Transverse colon (tissue), 4 donors: ENCODE data around the gene RND3. TPM values are rescaled to one million over a fixed set of nuclear protein-coding genes. Genes with fewer than 3 reads are reported as not detected.

ENCODE experiments used
- DNase-seq: peaks from one replicate; pipeline ENCODE4 v3.0.0-alpha.2; 2019
- H3K27ac ChIP-seq, 4 donors: fragments of 200-600 bp; sonication (generic); 2 replicates each; pipeline ENCODE4 v1.5.1; 2016 to 2018; ENCODE audit warnings: inconsistent platforms in 4 of 4
- H3K27me3 ChIP-seq: fragments of 200-600 bp; sonication (generic); 2 replicates; pipeline ENCODE4 v1.5.1; 2017; ENCODE audit warnings: inconsistent platforms
- H3K36me3 ChIP-seq, 4 donors: fragments of 200-600 bp; sonication (generic); 2 replicates each; pipeline ENCODE4 v1.5.1; 2017 to 2019; ENCODE audit warnings: inconsistent platforms in 4 of 4
- H3K4me1 ChIP-seq, 4 donors: fragments of 200-600 bp; sonication (generic); 2 replicates each; pipeline ENCODE4 v1.5.1; 2017 to 2020; ENCODE audit warnings: inconsistent platforms in 4 of 4
- H3K4me3 ChIP-seq, 4 donors: fragments of 200-600 bp; sonication (generic); 1 replicate in 1 of 4; 2 replicates in 3 of 4; pipeline versions ENCODE4 v1.5.1 to v1.6.1; 2017 to 2019; ENCODE audit warnings: inconsistent platforms in 4 of 4
- H3K9me3 ChIP-seq, 2 donors: fragments of 200-600 bp; sonication (generic); 2 replicates each; pipeline ENCODE4 v1.5.1; 2017 to 2019; ENCODE audit warnings: inconsistent platforms in 2 of 2
- CTCF ChIP-seq, 5 experiments: fragments of 200-600 bp in 3 of 5; fragments of 450-650 bp in 2 of 5; sonication (generic) in 3 of 5; IDR thresholded peaks; 1 replicate in 2 of 5; 2 replicates in 3 of 5; pipeline ENCODE4 v1.5.1; 2016 to 2017; ENCODE audit warnings: antibody characterized with exemption in 5 of 5, inconsistent platforms in 3 of 5, mild to moderate bottlenecking in 2 of 5, moderate library complexity in 1 of 5
- EP300 ChIP-seq: sonication (generic); formaldehyde crosslinking; IDR thresholded peaks from one replicate; pipeline ENCODE4 v1.6.1; 2017; ENCODE audit warnings: antibody characterized with exemption, low read depth
- POLR2A ChIP-seq: fragments of 450-650 bp; IDR thresholded peaks from one replicate; pipeline ENCODE4 v1.6.1; 2016; ENCODE audit warnings: antibody characterized with exemption, mild to moderate bottlenecking, moderate library complexity
- POLR2AphosphoS5 ChIP-seq, 3 donors: sonication (generic); formaldehyde crosslinking; IDR thresholded peaks; one replicate each; pipeline ENCODE4 v1.6.1; 2016; ENCODE audit warnings: antibody characterized with exemption in 3 of 3
- WGBS, 2 donors: methylation state at CpG; one replicate each; pipeline ENCODE4 v1.1.5; 2018; ENCODE audit warnings: low coverage in 1 of 2; 5-methylcytosine and 5-hydroxymethylcytosine counted together
- in situ Hi-C, 4 donors: fragments of 200-750 bp; cut with MboI; loops; one replicate each; pipeline versions ENCODE4 v1.15.0 to v1.15.1; 2017; ENCODE audit warnings: low sequenced_read_pairs in 3 of 4, low pct_ligation_motif_present in 1 of 4, low pct_unique_long_range_greater_than_20kb in 1 of 4
- intact Hi-C: fragments of 100-400 bp; cut with DNase I; formaldehyde crosslinking; loops from one replicate; pipeline ENCODE4 v1.15.1; 2023; ENCODE audit warnings: low total_unique reads
- total RNA-seq, 4 donors: library from RNA; depleted of rRNA; stranded (reverse); fragments of >200 nt; gene quantifications; one replicate each; pipeline ENCODE4 v1.1.0, GENCODE V29; 2016

The RND3 gene
- total RNA-seq, 4 donors from 2014 or later: 16.5 to 54.6 (median 46.1) TPM

GRCh38 chr2:150485871-150486538, 1.5 kb downstream of the RND3 start:
- no peaks in the 10 kb centered on the region for H3K9me3 ChIP-seq
- intact Hi-C loops: loop anchor here (5.0 kb wide), 1 partner anchor 889 kb away; no protein-coding TSS in a partner anchor
- peak overlapping the region; percentile 58 to 75 (median 69) for H3K4me3 ChIP-seq
- H3K27ac ChIP-seq: peak overlapping the region; percentile 93 to 96 (median 96)
- DNase-seq: peak; percentile 80
- TF ChIP-seq POLR2AphosphoS5 (IDR thresholded peaks at IDR 0.05) (peak; percentile 80 to 89 (median 86)), POLR2A (peak; percentile 73), EP300 (no peak), CTCF (IDR thresholded peaks at IDR 0.05) (peak in 1 of 5 experiments; percentile 24)
- H3K4me1 ChIP-seq: peaks cover 12 to 41% (median 23%) of the 10 kb centered on the region in 4 donors
- 6 to 12% methylated on average over 17 to 35 of the region's 62 CpGs for WGBS, 2 donors
- no peaks in the 10 kb centered on the region for H3K27me3 ChIP-seq
- in situ Hi-C loops: loop anchor here in 3 of 4 donors (10.0 to 25.0 kb wide), 4 partner anchors 299 to 899 kb away; partner anchors contain the start of gene MMADHC (in 1 of the 3)
- H3K36me3 ChIP-seq: no peaks in the 10 kb centered on the region

- Histone ChIP-seq H3K9me3 (no peaks in the 10 kb centered on the region), H3K4me3 (peak overlapping the region; percentile 58 to 75 (median 69)), H3K27me3 (no peaks in the 10 kb centered on the region), H3K4me1 (peaks cover 12 to 48% (median 27%) of the 10 kb centered on the region in 4 donors), H3K27ac (peak overlapping the region; percentile 93 to 96 (median 96)), H3K36me3 (peaks cover 0 to 3% (median 0%) of the 10 kb centered on the region in 4 donors)
- 0 to 3% methylated on average over 4 to 43 of the region's 43 CpGs for WGBS, 2 donors
- in situ Hi-C loops (loop anchor here in 3 of 4 donors (10.0 to 25.0 kb wide), 4 partner anchors 298 to 898 kb away; partner anchors contain the start of gene MMADHC (in 1 of the 3)), intact Hi-C loops (loop anchor here (5.0 kb wide), 1 partner anchor 888 kb away; no protein-coding TSS in a partner anchor)
- DNase-seq: peak; percentile 89
- peak in 4 of 5 experiments; percentile 10 to 27 (median 18) for TF ChIP-seq CTCF (IDR thresholded peaks at IDR 0.05)
- peak; percentile 71 to 92 (median 91) for TF ChIP-seq POLR2AphosphoS5 (IDR thresholded peaks at IDR 0.05)
- no peak for TF ChIP-seq EP300
- TF ChIP-seq POLR2A: peak; percentile 82
These were observed 2.2 kb downstream of the RND3 start for GRCh38 chr2:150485114-150485870.

- Histone ChIP-seq H3K27ac (peak overlapping the region; percentile 93 to 96 (median 96)), H3K4me3 (peak overlapping the region; percentile 58 to 75 (median 69)), H3K9me3 (no peaks in the 10 kb centered on the region), H3K4me1 (peaks cover 12 to 56% (median 34%) of the 10 kb centered on the region in 4 donors), H3K27me3 (no peaks in the 10 kb centered on the region), H3K36me3 (peaks cover 0 to 3% (median 0%) of the 10 kb centered on the region in 4 donors)
- WGBS, 2 donors: 22% methylated on average over 7 of the region's 7 CpGs; no CpG with 5 or more reads in 1 of the 2 donors
- in situ Hi-C loops: loop anchor here in 3 of 4 donors (10.0 to 25.0 kb wide), 4 partner anchors 297 to 897 kb away; partner anchors contain the start of gene MMADHC (in 1 of the 3)
- DNase-seq: no peak
- intact Hi-C loops: loop anchor here (5.0 kb wide), 1 partner anchor 887 kb away; no protein-coding TSS in a partner anchor
- TF ChIP-seq POLR2AphosphoS5 (IDR thresholded peaks at IDR 0.05) (no peak), POLR2A (no peak), EP300 (no peak), CTCF (IDR thresholded peaks at IDR 0.05) (no peak)
These were observed 2.9 kb downstream of the RND3 start for GRCh38 chr2:150484461-150485021.
